WI38 (cell line): Measurements from ENCODE around the gene SERP2.

ENCODE experiments used
- H3K4me3 ChIP-seq: 2 replicates; pipeline ENCODE4 v1.5.1; 2011; ENCODE audit warnings: low read depth, mild to moderate bottlenecking, control low read depth, low read length
- TF ChIP-seq, protein P1 (sequence below): IDR thresholded peaks from 2 replicates; pipeline ENCODE4 v1.5.1; 2012; ENCODE audit warnings: low read depth, mild to moderate bottlenecking, control low read depth, low read length

SERP2 gene

DNA sequence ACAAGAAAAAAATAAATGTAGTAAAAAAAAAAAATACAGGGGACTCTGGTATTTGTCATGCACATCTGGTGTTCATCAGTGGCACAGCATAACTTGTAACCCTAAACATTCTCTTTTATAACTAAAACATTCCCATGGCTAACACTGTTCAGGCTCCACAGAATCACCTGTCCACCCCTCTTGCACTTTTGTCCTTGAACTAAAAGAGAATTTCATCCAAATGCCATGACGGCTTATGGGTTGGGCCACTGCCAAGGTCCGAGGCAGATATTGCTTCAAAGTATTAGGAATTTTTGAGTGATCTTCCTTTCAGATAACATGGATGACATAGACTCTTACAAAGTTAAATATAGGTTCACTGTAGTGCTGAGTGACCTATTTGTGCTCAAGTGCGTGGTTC, 25.7 kb upstream of the SERP2 start:
- TF ChIP-seq, protein P1, sequence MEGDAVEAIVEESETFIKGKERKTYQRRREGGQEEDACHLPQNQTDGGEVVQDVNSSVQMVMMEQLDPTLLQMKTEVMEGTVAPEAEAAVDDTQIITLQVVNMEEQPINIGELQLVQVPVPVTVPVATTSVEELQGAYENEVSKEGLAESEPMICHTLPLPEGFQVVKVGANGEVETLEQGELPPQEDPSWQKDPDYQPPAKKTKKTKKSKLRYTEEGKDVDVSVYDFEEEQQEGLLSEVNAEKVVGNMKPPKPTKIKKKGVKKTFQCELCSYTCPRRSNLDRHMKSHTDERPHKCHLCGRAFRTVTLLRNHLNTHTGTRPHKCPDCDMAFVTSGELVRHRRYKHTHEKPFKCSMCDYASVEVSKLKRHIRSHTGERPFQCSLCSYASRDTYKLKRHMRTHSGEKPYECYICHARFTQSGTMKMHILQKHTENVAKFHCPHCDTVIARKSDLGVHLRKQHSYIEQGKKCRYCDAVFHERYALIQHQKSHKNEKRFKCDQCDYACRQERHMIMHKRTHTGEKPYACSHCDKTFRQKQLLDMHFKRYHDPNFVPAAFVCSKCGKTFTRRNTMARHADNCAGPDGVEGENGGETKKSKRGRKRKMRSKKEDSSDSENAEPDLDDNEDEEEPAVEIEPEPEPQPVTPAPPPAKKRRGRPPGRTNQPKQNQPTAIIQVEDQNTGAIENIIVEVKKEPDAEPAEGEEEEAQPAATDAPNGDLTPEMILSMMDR, result no peak
- no peak overlapping the region for H3K4me3 ChIP-seq

DNA sequence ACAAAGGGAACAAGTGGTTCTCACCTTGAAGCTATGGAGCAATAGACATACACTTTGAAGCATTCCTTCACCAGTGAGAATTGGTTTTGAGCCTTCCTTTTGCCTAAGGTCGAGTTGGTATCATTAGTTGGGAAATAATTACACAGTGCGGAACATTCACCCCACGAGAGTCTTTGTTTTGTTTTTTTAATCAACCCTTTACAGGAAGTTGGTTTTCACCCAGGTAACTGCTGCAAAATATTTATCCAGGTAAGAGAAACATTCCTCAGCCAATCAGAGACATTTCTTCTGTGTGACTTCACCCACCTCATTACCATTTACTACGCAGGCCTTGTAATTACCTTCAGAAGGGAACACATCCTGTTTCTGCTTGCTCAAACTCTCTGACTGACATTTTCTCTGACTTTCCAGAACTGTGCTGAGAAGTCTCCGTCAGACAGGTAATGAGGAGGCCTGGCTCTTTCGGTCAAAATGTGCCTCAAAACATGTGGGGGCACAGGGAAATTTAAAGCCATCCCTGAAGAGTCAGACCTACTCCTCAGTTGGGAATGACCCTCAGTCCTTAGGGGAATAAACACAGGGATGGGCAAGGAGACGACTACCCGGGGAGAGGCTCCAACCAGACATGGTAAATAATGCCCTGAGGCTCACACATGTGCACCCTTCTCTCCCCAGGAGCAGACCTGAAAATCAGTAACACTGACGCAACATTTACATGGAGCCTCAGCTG, 22.7 kb upstream of the SERP2 start:
- no peak overlapping the region for H3K4me3 ChIP-seq
- TF ChIP-seq, protein P1, result no peak

DNA sequence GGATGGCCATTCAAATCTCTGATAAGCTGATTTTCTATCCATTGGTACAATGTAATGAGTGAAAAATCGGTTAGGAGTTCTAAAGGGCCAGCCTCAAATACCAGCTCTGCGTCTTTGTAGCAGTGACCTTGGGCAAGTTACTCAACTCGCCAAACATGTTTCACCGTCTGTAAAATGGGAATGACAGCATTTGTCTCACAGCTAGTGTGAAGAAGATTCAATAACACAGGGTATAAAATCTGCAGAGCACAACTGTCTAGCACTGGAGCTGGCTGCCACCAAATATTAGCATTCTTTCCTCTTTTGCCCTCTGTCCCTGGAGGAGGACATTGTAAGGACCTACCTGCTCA, 22.1 kb upstream of the SERP2 start:
- TF ChIP-seq, protein P1, result no peak
- H3K4me3 ChIP-seq, result no peak overlapping the region

DNA sequence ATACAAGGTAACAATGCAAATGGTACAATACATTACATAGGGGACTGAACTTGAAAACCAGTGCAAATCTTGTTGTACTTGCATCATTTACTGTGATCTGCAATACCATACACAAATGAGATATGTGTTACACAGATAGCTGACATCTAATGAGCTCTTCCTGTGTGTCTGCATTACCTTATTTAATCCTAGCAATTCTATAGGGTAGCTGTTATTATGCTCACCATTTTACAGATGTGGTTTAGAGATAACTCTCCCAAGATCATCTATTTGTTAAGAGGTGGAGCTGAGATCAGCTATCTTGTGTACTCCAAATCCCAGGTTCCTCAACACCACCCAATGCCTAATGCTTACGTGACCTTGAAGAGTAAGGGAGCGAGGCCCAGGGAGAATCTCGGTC, 21.4 kb upstream of the SERP2 start:
- TF ChIP-seq, protein P1, result no peak
- H3K4me3 ChIP-seq, result no peak overlapping the region

DNA sequence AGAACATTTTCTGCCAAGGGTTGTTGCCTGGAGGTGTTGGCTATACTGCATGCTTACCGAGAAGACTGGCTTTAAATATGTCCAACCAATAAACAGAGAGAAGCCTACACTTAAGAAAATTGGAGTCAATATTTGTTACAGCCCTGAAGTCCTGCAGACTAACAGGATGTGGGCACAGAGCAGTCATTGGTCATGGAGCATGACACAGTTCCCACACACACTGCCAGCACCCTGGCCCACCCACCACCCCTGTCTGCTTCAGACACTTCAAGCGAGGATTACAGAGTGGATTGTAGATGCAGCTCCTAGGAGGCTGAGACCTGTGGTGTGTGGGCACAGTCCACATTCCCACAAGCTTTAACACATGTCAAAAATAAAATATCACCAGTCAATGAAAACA, 21.0 kb upstream of the SERP2 start:
- TF ChIP-seq, protein P1, result no peak
- no peak overlapping the region for H3K4me3 ChIP-seq

DNA sequence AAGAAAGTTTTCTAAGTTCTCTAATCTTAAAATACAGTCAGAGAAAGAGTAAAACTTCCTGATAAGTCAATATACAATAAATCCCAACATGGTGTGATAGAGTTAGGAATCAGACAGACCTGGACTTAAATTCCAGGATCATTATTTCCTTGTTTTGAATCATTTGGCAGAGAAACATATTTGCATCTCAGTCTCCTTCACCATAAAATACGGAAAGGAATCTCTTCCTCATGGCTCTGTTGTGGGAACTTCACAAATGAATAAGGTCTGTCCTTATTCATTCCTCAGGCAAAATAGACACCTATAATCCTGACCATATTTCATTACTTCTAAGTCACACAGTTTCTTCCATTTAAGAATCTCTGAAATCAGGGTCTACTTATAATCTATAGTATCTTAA, 19.3 kb upstream of the SERP2 start:
- H3K4me3 ChIP-seq, result no peak overlapping the region
- TF ChIP-seq, protein P1, result no peak

DNA sequence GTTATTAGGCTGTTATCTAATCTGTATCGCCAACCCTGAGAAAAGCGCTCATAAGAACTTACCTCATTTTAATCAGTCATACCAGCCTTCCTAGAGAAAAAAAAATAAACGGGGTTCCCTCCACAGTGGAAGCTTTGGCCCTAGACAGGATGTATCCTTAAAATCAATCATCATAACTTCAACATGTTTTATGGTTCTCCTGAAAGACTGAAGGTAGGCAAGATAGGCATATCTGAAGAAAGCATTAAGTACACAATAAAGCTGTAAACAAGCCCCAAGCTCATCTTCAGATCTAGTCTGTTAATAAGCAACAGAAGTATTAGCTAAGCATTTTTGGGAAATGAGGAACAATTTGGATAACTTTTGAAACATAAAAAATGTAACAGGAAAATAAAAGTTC, 18.7 kb upstream of the SERP2 start:
- TF ChIP-seq, protein P1, result no peak
- no peak overlapping the region for H3K4me3 ChIP-seq
